ENCODE data around the gene CACNB4.

DNA sequence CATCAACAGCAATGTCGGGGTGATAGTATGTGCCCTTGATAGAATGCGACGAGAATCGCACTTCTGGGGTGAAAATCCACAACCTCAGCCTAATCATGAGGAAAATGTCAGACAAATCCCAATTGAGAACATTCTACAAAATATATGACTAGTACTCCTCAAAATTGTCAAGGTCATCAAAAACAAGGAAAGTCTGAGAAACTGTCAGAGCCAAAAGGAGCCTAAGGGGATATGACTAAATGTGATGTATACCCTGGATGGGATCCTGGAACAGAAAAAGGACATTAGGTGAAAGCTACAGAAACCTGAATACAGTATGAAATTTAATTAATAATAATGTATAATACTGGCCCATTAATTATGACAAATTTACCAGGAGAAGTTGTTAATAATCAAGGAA lies 7.6 kb upstream of the CACNB4 start:
- TF ChIP-seq, protein P1, sequence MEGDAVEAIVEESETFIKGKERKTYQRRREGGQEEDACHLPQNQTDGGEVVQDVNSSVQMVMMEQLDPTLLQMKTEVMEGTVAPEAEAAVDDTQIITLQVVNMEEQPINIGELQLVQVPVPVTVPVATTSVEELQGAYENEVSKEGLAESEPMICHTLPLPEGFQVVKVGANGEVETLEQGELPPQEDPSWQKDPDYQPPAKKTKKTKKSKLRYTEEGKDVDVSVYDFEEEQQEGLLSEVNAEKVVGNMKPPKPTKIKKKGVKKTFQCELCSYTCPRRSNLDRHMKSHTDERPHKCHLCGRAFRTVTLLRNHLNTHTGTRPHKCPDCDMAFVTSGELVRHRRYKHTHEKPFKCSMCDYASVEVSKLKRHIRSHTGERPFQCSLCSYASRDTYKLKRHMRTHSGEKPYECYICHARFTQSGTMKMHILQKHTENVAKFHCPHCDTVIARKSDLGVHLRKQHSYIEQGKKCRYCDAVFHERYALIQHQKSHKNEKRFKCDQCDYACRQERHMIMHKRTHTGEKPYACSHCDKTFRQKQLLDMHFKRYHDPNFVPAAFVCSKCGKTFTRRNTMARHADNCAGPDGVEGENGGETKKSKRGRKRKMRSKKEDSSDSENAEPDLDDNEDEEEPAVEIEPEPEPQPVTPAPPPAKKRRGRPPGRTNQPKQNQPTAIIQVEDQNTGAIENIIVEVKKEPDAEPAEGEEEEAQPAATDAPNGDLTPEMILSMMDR (IDR thresholded peaks at IDR 0.05), result no peak
- TF ChIP-seq, protein P2, sequence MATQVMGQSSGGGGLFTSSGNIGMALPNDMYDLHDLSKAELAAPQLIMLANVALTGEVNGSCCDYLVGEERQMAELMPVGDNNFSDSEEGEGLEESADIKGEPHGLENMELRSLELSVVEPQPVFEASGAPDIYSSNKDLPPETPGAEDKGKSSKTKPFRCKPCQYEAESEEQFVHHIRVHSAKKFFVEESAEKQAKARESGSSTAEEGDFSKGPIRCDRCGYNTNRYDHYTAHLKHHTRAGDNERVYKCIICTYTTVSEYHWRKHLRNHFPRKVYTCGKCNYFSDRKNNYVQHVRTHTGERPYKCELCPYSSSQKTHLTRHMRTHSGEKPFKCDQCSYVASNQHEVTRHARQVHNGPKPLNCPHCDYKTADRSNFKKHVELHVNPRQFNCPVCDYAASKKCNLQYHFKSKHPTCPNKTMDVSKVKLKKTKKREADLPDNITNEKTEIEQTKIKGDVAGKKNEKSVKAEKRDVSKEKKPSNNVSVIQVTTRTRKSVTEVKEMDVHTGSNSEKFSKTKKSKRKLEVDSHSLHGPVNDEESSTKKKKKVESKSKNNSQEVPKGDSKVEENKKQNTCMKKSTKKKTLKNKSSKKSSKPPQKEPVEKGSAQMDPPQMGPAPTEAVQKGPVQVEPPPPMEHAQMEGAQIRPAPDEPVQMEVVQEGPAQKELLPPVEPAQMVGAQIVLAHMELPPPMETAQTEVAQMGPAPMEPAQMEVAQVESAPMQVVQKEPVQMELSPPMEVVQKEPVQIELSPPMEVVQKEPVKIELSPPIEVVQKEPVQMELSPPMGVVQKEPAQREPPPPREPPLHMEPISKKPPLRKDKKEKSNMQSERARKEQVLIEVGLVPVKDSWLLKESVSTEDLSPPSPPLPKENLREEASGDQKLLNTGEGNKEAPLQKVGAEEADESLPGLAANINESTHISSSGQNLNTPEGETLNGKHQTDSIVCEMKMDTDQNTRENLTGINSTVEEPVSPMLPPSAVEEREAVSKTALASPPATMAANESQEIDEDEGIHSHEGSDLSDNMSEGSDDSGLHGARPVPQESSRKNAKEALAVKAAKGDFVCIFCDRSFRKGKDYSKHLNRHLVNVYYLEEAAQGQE (IDR thresholded peaks at IDR 0.05; ENCODE audit: insufficient read depth in 1 of 2, low read depth in 2 of 2, low read length in 1 of 2), result no peak
- TF ChIP-seq SIN3A (IDR thresholded peaks at IDR 0.05; ENCODE audit: borderline replicate concordance, insufficient read depth, low read depth, low read length), result no peak

Measured in Panc1 (cell line).